ENCODE data around the gene PDHA1. TPM values are rescaled to one million over a fixed set of nuclear protein-coding genes. Genes with fewer than 3 reads are reported as not detected.
A peak's percentile ranks its signal among the peaks of the same experiment; 100 is the strongest.

PDHA1 gene
- 154 TPM for polyA plus RNA-seq (2013, experiment 1 of 2; ENCODE audit: insufficient read length)
- 138 TPM for polyA plus RNA-seq (2013, experiment 2 of 2; ENCODE audit: insufficient read length)

GRCh38 chrX:19343535-19344408 is at the start of gene PDHA1:
TSS of gene PDHA1 (plus strand) at chrX:19343927. CDS start at chrX:19344038, 111 bp downstream.
- DNase-seq: peak; percentile 93

- DNase-seq: peak; percentile 90
Measured at GRCh38 chrX:19303256-19303880, 40.4 kb upstream of the PDHA1 start.

DNA sequence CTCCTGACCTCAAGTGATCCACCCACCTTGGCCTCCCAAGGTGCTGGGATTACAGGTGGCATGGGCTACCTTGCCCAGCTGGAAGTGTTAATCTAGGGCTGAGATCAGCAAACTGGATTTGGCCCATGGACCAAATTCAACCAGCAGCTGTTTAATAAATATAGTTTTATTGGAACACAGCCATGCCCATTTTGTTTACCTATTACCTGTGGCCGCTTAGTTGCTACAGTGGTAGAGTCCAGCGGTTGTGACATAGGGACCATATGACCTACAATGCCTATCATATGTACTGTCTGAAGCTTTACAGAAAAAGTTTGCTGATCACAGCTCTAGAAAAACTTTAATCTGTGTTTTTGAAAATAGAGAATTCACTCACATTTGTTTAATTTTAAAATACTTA is 17.2 kb upstream of the PDHA1 start:
- no peak for DNase-seq

- DNase-seq: no peak
Measured at GRCh38 chrX:19331831-19332230, 11.9 kb upstream of the PDHA1 start.

GRCh38 chrX:19332983-19333382 is 10.7 kb upstream of the PDHA1 start:
- peak; percentile 33 for DNase-seq

DNA sequence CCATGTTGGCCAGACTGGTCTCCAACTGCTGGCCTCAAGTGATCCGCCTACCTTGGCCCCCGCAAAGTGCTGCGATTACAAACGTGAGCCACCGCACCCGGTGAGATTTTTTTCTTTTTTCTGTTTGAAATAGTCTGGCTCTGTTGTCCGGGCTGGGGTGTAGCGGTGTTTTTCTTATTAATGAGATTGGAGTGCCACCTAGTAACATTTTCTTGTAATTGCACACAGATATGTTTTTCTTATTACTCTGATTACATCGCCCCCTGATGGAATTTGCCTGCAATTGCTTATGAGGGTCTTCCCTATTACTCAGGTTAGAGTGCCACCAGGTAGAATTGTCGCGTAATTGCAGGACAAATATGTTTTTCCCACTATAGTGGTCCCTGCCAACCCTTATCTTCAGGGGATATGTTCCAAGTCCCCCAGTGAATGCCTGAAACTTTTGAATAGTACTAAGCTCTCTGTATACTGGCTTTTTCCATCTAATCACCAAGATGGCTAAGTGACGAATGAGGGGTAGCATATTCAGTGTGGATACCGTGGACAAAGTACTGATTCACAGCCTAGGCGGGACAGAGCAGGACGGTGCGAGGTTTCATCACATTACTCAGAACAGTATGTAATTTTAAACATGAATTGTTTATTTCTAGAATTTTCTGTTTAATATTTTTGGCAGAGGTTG is 8.6 kb upstream of the PDHA1 start:
- no peak for DNase-seq

DNA sequence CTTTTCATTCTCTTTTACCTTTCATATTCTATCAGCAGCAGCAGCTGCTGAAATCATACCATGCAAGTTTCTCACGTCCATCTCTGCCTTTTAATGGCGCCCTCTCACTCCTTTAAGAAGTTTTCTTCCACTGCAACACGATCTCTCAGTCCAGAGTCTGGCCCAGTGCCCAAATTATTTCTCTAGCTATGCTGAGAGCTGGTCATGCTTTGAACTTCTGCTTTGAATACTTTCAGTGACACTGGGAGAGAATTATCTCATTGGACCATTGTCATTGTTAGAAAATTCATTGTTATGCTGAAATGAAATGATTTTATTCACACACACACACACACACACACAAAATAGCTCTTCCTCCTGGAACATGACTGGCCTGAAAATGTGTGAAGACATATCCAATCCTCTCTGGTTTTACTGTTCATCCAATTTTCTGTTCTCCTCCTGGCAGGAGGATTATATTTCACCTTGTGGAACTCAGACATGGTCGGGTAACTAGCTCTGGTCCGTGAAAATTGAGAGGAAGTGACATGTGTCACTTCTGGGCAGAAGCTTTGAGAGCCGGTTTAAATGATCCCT is 1.3 kb upstream of the PDHA1 start:
- peak; percentile 33 for DNase-seq

DNA sequence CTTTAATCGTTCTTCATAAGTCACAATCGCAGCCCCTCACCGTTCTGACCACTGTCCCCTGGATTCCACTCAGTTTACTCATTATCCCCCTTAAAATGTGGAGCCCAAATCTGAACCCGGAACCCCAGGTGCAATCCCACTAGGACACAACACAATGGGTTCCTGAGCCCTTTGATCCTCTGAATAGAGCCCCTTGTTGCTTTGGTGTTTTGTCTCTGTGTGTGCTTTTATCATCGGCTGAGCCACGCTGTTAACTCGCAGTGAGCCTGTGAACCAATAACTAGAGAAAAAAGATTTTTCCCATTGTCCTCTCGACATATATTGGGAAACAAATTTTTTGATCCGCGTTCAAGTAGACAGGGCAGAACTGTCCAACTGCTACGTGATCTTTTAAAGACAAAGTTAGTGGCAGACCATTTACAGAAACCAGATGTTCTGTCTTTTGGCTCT is 617 bp upstream of the PDHA1 start:
- DNase-seq: no peak

GRCh38 chrX:19344661-19345060 is 934 bp downstream of the PDHA1 start:
- DNase-seq: no peak

GRCh38 chrX:19347916-19348315 is 4.2 kb downstream of the PDHA1 start:
- DNase-seq: no peak

- DNase-seq: no peak
Measured at GRCh38 chrX:19349264-19349663, 5.5 kb downstream of the PDHA1 start.

- DNase-seq: no peak
Measured at GRCh38 chrX:19350941-19351384, 7.2 kb downstream of the PDHA1 start.

GRCh38 chrX:19354625-19355024 is 10.9 kb downstream of the PDHA1 start:
- no peak for DNase-seq

- DNase-seq: no peak
Measured at GRCh38 chrX:19358521-19358920, 14.8 kb downstream of the PDHA1 start.

DNA sequence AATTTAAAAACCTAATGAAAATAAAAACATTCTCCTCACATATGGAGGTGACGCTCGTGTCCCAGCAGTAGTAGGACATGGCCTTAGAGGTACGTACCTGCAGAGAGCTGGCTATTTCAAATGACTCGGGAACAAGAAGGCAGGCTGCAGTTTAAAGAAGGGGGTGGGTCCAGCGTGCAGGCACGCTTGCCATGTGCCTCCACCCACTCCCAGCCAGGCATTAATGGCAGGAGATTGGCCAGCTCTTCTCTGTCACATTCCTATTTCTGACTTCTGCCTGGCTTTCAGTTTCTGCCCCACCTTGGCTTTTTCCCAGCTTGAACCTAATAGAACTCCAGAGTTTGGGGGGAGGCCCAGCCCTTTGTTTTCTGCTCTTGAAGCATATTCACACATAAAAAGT is 17.2 kb downstream of the PDHA1 start:
- no peak for DNase-seq

DNA sequence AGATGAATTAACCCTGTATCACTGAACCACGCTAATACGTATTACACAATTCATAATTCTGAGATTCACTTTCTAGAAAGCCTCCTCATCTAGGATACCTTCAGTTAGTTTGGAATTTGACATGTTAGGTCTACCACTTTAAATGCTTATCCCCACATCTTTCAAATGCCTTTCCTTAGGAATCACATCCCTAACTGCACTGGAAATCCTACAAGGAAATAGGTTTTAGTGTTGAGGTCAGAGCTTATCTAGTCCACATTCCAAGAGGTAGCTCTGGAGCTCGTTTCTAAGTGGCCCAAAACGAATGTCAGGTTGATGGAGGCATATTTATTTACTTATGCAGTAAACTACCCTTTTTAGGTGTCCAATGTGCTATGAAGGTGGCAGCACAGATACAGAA is 18.0 kb downstream of the PDHA1 start:
- DNase-seq: no peak

- no peak for DNase-seq
Measured at GRCh38 chrX:19368576-19368975, 24.8 kb downstream of the PDHA1 start.

DNA sequence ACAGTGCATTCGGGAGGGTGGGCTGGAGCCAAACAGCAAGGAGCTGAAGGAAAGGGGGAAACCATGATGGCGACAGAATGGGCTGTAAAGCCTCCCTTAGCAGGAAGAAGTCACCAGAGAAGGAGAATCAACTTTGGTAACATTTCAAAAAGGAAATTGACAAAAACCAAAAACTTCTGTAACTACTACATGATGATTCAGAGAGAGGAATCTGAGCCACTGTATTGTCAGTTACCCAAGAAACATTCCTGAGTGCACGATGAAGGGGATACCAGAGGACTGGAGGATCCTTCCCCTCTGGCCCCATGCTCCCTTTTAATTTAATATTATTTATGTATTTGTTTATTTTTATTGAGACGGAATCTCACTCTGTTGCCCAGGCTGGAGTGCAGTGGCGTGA is 26.3 kb downstream of the PDHA1 start:
- DNase-seq: peak; percentile 61

- DNase-seq: peak; percentile 66
Measured at GRCh38 chrX:19372170-19372546, 28.4 kb downstream of the PDHA1 start.

DNA sequence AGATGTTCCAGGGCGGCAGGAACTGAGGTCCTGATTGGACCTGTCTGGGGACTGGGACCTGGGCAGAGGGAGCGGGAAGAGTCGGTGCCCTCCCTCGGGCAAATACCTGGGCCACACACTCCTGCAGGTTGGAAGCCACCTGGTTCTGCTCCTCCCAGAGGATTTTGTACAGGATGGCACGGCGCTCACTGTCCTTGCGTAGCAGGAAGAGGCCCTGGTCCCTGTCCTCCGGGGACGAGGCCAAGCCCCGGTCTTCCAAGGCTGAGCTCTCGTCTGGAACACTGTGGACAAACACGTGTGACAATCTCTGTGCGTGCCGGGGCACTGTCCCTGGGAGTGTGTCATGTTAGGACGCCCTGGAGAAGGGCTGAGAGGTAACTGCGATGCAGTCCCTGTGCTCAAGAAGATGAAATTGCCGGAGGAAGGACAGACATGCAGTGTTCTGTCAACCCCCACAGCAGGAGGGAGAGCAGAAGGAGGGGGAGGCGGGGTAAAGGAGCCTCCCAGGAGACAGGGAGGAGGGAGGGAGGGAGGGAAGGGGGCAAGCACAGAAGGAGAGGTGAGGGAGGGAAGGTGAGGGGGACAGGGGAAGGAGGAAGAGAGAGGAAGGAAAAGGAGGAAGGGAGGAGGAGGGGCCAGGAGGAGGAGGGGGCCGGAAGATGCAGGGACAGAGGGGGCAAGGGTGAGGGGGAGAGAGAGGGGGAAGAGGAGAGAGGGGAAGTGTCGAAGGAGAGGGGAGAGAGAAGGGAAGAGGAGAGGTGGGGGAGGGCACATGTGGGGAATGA is 29.0 kb downstream of the PDHA1 start:
- DNase-seq: peak; percentile 7

GRCh38 chrX:19373351-19373891 is 29.7 kb downstream of the PDHA1 start:
- no peak for DNase-seq

- no peak for DNase-seq
Measured at GRCh38 chrX:19375546-19375945, 31.8 kb downstream of the PDHA1 start.
